Central memory CD8-positive, alpha-beta T cell (primary cell): ENCODE results near the gene ADARB1.
A peak's percentile ranks its signal among the peaks of the same experiment; 100 is the strongest.

Source experiments
- ATAC-seq: fragments of 150-1000 bp; cut with Tn5 transposase; replicated peaks from 2 replicates; pipeline ENCODE4 v1.10.0; 2022; ENCODE audit warnings: mild to moderate bottlenecking, moderate FRiP score, moderate number of reproducible peaks; ENCODE audit not compliant: poor library complexity, severe bottlenecking; ENCODE audit errors: extremely low read depth
- DNase-seq, 2 donors: peaks; one replicate each; pipeline ENCODE4 v3.0.0; 2021; ENCODE audit warnings: low spot score in 2 of 2
- H3K27ac Mint-ChIP-seq: one replicate; pipeline ENCODE4 v1.8.0; 2022; ENCODE audit warnings: low read depth, mild to moderate bottlenecking, moderate library complexity, mixed read lengths
- H3K27me3 Mint-ChIP-seq: one replicate; pipeline ENCODE4 v1.8.0; 2022; ENCODE audit warnings: mixed read lengths
- H3K36me3 Mint-ChIP-seq: one replicate; pipeline ENCODE4 v1.8.0; 2022; ENCODE audit warnings: mild to moderate bottlenecking, moderate library complexity, mixed read lengths; ENCODE audit not compliant: insufficient read depth
- H3K4me1 Mint-ChIP-seq: one replicate; pipeline ENCODE4 v1.8.0; 2022; ENCODE audit warnings: mixed read lengths
- H3K4me3 Mint-ChIP-seq: one replicate; pipeline ENCODE4 v1.8.0; 2022; ENCODE audit warnings: mild to moderate bottlenecking, moderate library complexity, mixed read lengths
- H3K9me3 Mint-ChIP-seq: one replicate; pipeline ENCODE4 v1.8.0; 2022; ENCODE audit warnings: mixed read lengths

Gene ADARB1

DNA sequence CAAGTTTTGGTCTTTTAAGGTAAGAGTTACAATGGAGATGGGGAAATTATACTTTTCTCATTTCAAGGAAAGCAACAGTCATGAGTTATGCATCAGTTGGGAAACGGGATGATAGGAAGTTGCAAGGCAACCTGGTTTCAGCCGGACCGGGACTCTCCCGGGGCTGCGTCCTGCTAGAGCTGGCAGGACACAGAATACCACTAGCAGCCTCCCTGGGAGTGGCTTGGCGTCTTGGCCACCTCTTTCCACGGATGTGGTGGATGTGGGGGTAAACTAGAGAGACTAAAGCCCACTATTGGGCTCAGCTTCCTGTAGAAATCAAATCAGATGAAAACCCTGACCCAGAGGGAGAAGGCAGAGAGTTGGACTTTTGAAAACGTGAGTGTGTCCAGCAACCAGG is 71.9 kb downstream of the ADARB1 start:
- DNase-seq (no peak), ATAC-seq (no peak)
- Mint-ChIP-seq H3K4me3 (no peak overlapping the region), H3K9me3 (no peaks in the 10 kb centered on the region), H3K27ac (no peak overlapping the region), H3K4me1 (peaks cover 19% of the 10 kb centered on the region), H3K36me3 (peaks cover 6% of the 10 kb centered on the region), H3K27me3 (no peaks in the 10 kb centered on the region)

DNA sequence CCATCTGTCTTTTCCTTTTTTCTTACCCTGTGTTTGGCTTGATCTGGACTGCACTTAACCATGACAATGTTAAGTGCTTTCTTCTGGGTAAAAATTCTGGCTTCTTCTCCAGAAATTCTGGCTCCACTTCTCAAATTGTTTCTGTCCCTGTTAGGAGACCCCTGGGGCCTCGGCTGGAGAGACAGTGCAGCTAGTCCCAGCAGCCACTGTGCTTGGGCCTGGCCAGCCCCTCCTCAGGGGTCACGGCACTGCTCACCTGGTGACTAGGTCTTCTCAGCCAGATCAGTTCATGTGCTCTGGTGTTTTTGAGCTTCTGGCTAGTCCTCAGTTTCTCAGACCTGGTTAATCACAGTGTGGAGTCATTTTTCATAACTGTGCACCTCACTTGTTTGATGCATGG is 72.4 kb downstream of the ADARB1 start:
- ATAC-seq = no peak

DNA sequence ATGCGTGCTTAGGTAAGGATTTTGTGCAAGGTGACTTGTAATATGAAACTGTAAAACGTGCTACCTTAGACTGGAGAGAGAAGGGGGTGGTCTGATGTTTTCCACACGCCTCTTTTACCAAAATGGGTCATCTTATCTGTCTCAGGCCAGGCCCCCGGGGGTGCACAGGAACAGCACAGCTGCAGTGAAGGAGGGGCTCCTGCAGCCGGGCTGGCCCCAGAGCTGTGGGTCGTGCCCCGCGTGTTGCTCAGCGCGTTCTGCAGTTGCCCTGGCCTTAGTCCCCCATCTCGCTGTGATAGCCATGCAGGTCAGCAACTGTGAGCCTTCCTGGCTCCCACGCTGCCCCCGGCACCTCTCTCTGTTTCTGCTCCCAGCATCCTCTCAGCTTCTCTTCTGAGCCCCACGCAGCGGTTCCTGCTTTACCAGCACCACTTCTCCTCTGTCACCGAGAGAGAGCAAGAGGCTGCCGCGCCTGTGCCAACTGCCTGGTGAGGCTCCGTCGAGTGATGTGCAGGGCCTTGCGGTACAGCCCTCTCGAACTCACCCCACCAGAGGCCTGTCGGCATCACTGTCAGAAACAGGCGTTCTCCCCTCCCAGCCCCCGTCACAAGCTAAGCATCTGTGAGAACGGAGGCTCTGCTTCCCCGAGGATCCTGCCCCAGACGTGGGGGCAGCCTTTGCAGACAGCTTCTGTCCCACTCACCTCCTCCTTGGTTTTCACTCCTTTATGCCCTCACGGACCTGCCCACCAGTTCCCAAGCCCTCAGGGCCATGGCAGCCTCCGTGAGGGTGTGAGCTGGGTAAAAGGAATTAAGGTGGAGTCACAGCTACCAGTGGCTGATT is 73.3 kb downstream of the ADARB1 start:
- H3K4me3 Mint-ChIP-seq = no peak overlapping the region
- no peak overlapping the region for H3K27ac Mint-ChIP-seq
- DNase-seq (no peak), ATAC-seq (no peak)
- no peaks in the 10 kb centered on the region for H3K9me3 Mint-ChIP-seq
- peaks cover 30% of the 10 kb centered on the region for H3K4me1 Mint-ChIP-seq
- no peaks in the 10 kb centered on the region for H3K27me3 Mint-ChIP-seq
- peaks cover 6% of the 10 kb centered on the region for H3K36me3 Mint-ChIP-seq

More for the DNA sequence above, 72.4 kb downstream of the ADARB1 start:
- H3K4me1 Mint-ChIP-seq = peaks cover 22% of the 10 kb centered on the region
- no peaks in the 10 kb centered on the region for H3K9me3 Mint-ChIP-seq
- peaks cover 6% of the 10 kb centered on the region for H3K36me3 Mint-ChIP-seq
- DNase-seq = no peak
- H3K4me3 Mint-ChIP-seq = no peak overlapping the region
- no peaks in the 10 kb centered on the region for H3K27me3 Mint-ChIP-seq
- no peak overlapping the region for H3K27ac Mint-ChIP-seq

DNA sequence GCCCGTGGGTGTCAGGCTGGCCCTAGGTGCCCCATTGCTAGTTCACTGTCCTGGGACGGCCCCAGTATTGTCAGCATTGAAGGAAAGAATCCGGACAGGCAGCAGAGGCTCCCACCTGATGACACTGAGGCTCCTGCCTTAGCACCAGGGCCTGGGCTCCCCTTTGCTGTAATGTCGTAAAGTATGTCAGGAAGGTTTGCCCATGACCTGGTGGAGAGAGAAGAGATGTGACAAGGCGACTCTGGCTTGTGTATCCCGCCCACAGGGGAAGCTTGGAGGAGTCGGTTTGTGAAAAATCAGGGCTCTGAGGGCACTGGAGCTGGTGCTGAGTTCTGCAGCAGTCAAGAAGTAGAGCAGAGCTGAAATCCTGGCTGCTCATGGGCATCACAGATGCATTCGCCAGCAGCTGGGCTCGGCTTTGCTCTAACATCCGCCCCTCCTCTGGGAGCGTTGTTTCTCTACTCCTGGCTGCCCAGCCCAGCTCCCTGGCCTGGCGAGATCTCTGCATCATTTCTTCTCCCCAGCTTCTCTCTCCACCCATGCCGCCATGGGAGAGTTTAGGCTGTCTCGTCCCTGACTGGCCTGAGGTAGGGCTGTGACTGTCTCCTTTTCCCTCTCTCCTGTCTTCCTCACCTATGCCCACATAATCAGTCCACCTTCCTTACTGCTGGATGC is 74.1 kb downstream of the ADARB1 start:
- Mint-ChIP-seq H3K27ac (no peak overlapping the region), H3K9me3 (no peaks in the 10 kb centered on the region)

DNA sequence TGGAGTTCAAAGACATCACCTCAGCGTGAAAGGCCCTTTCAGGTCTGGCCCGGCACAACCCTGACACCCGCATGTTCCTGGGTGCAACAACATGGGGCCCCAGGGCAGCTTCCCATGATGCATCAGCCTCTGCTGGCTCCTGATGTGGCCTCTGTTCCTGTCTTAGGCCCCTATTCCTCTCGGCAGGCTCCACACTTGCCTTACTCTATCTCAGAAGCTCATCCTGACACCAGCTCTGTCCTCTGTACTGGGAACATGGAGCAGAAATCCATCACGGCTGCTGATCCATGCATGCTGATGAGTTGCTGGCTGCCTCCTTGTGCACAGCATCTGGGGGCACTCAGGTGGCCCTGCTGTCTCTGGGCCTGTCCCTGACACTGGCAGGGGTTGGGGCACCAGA is 74.6 kb downstream of the ADARB1 start:
- Mint-ChIP-seq H3K36me3 (peaks cover 6% of the 10 kb centered on the region), H3K4me3 (no peak overlapping the region), H3K4me1 (peaks cover 31% of the 10 kb centered on the region), H3K27ac (no peak overlapping the region), H3K9me3 (no peaks in the 10 kb centered on the region), H3K27me3 (no peaks in the 10 kb centered on the region)
- ATAC-seq (no peak), DNase-seq (no peak)

More for the DNA sequence above, 74.1 kb downstream of the ADARB1 start:
- Mint-ChIP-seq H3K27me3 (no peaks in the 10 kb centered on the region), H3K36me3 (peaks cover 6% of the 10 kb centered on the region), H3K4me1 (peaks cover 29% of the 10 kb centered on the region), H3K4me3 (no peak overlapping the region)
- DNase-seq (no peak), ATAC-seq (no peak)

- H3K27me3 Mint-ChIP-seq = no peaks in the 10 kb centered on the region
- H3K4me3 Mint-ChIP-seq = no peak overlapping the region
- H3K4me1 Mint-ChIP-seq = peaks cover 42% of the 10 kb centered on the region
- H3K9me3 Mint-ChIP-seq = no peaks in the 10 kb centered on the region
- ATAC-seq (no peak), DNase-seq (no peak)
- no peak overlapping the region for H3K27ac Mint-ChIP-seq
- H3K36me3 Mint-ChIP-seq = peaks cover 2% of the 10 kb centered on the region
These were observed 76.3 kb downstream of the ADARB1 start for GRCh38 chr21:45150638-45151131.

- ATAC-seq (no peak), DNase-seq (no peak)
- Mint-ChIP-seq H3K27me3 (no peaks in the 10 kb centered on the region), H3K4me3 (no peak overlapping the region), H3K9me3 (no peaks in the 10 kb centered on the region), H3K27ac (peak overlapping the region; percentile 81), H3K36me3 (no peaks in the 10 kb centered on the region), H3K4me1 (peaks cover 43% of the 10 kb centered on the region)
These were observed 77.2 kb downstream of the ADARB1 start for GRCh38 chr21:45151445-45152160.

GRCh38 chr21:45152265-45152746 is 77.9 kb downstream of the ADARB1 start:
- no peaks in the 10 kb centered on the region for H3K9me3 Mint-ChIP-seq
- peak overlapping the region; percentile 81 for H3K27ac Mint-ChIP-seq
- H3K4me1 Mint-ChIP-seq = peaks cover 43% of the 10 kb centered on the region
- H3K4me3 Mint-ChIP-seq = peak overlapping the region; percentile 23
- ATAC-seq (peak; percentile 93), DNase-seq (peak; percentile 35 to 38)
- no peaks in the 10 kb centered on the region for H3K27me3 Mint-ChIP-seq
- H3K36me3 Mint-ChIP-seq = no peaks in the 10 kb centered on the region

DNA sequence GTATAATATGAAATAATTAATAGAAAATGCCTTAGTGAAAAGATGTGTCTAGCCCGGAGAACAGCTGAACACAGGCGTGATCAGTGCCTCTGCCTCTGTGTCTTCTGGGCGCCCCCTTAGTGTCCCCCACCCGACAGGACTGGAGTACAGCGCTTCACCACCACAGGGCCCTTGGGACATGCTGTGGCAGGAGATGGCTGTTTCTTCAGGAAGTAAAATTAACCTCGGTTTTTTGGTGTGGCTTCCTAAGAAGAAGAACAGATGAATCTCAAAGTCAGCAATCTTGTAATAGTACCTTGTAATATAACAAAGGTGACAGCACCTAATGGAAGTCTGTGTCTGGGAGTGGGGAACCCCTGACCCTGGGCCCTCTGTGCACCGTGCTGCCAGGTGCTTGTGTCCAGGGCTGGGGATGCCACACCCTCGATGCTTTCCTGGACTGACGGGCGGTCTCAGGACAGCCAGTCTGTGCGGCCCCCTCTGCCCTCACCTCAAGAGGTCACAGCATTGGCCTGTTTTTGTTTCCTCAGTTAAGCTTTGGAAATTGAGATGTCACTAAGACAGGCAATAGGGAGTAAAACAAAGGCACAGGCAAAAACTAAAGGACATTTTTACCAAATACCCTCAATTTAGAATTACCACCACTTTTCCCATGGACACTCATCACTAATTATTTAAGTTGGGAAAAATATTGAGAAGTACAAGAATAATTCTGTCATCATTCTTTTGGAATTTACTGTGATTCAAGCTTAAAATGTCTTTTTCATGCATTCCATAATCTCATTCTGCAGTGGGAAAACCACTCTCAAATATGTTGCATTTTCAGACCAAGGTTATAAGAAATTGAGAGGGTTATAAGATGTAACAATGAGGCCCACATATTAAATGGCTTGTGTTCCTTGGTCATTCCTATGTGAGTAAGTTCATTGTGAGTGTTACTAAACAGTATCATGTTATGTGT is 79.3 kb downstream of the ADARB1 start:
- no peaks in the 10 kb centered on the region for H3K36me3 Mint-ChIP-seq
- H3K4me3 Mint-ChIP-seq = no peak overlapping the region
- ATAC-seq = no peak
- peak overlapping the region; percentile 81 for H3K27ac Mint-ChIP-seq
- H3K9me3 Mint-ChIP-seq = no peaks in the 10 kb centered on the region
- no peaks in the 10 kb centered on the region for H3K27me3 Mint-ChIP-seq
- DNase-seq = no peak
- H3K4me1 Mint-ChIP-seq = peaks cover 37% of the 10 kb centered on the region

GRCh38 chr21:45154511-45155508 is 80.4 kb downstream of the ADARB1 start:
- DNase-seq = no peak
- H3K36me3 Mint-ChIP-seq = no peaks in the 10 kb centered on the region
- no peaks in the 10 kb centered on the region for H3K27me3 Mint-ChIP-seq
- peaks cover 30% of the 10 kb centered on the region for H3K4me1 Mint-ChIP-seq
- ATAC-seq = peak; percentile 62
- H3K4me3 Mint-ChIP-seq = no peak overlapping the region
- no peaks in the 10 kb centered on the region for H3K9me3 Mint-ChIP-seq
- no peak overlapping the region for H3K27ac Mint-ChIP-seq

DNA sequence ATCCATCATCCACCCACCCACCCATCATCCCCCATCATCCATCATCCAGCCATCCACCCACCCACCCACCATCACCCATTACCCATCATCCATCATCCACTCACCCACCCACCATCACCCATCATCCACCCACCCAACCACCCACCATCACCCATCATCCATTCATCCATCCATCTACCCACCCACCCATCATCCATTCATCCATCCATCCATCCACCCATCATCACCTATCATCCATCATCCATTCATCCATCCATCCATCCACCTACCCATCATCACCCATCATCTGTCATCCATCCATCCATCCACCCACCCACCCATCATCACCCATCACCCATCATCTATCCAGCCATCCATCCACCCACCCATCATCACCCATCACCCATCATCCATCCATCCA is 81.5 kb downstream of the ADARB1 start:
- Mint-ChIP-seq H3K27me3 (no peaks in the 10 kb centered on the region), H3K36me3 (no peaks in the 10 kb centered on the region), H3K4me1 (peaks cover 30% of the 10 kb centered on the region), H3K9me3 (no peaks in the 10 kb centered on the region), H3K4me3 (no peak overlapping the region), H3K27ac (no peak overlapping the region)
- ATAC-seq (no peak), DNase-seq (no peak)
